Stimulated activated memory B cell treated with anti-CD40 and anti-IgM and Interleukin-4, amounts not matched to agents 10 μg/mL and 1 μg/mL and 100 μg/mL, for 72 hours (primary cell): ENCODE measurements around the gene WNT10A.

Source experiments
- ATAC-seq: fragments of 150-1000 bp; cut with Tn5 transposase; 2 replicates; pipeline ENCODE4 v1.10.0; 2021
- H3K27ac Mint-ChIP-seq: one replicate; pipeline ENCODE4 v1.8.0; 2022; ENCODE audit warnings: mild to moderate bottlenecking, mixed read lengths
- H3K27me3 Mint-ChIP-seq: one replicate; pipeline ENCODE4 v1.8.0; 2022; ENCODE audit warnings: mixed read lengths
- H3K36me3 Mint-ChIP-seq: one replicate; pipeline ENCODE4 v1.8.0; 2022; ENCODE audit warnings: mixed read lengths
- H3K4me1 Mint-ChIP-seq: one replicate; pipeline ENCODE4 v1.8.0; 2022; ENCODE audit warnings: mixed read lengths
- H3K4me3 Mint-ChIP-seq: one replicate; pipeline ENCODE4 v1.8.0; 2022; ENCODE audit warnings: mild to moderate bottlenecking, moderate library complexity, mixed read lengths
- H3K9me3 Mint-ChIP-seq: one replicate; pipeline ENCODE4 v1.8.0; 2022; ENCODE audit warnings: mixed read lengths

WNT10A gene

GRCh38 chr2:218892693-218893348 is 12.2 kb downstream of the WNT10A start:
- Mint-ChIP-seq H3K4me3 (peak overlapping the region; percentile 55), H3K27ac (peak overlapping the region; percentile 78), H3K9me3 (no peaks in the 10 kb centered on the region), H3K27me3 (no peaks in the 10 kb centered on the region), H3K36me3 (no peaks in the 10 kb centered on the region), H3K4me1 (peaks cover 53% of the 10 kb centered on the region)
- ATAC-seq = peak; percentile 82

DNA sequence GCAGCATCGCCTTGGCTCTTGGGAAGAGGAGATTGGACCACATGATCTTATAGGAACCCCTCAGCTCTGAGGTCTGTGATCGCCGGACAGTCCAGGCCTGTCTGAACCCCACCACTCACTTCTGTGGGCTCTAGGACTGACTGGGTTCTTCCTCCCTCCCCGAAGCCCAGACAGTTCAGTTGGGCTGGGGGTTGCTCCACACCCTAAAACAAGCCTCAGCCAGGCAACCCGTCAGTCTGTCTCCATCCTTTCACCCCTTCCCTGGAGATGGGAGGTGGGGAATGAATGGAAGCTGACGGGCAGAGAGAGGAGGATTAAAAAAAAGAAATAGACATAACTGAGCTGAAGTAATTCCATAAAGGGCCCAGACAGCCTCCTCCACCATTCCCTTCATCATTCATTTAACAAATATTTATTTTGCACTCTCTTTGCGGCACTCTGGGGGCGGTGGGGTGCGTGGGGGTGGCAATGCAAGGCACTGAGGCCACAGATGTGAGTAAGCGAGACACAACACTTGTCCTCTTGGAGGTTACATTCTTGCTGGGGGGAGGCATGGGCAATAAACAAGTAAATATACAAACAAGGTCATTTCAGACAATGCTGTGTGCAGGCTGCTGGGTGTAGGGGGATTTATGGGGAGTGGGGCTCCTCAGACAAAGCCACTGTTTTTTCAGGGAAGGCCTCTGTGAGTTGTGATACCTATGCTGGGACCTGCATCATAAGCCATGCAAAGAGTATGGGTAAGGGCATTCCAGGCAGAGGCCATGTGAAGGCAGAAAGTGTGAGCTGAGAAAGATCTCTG is 12.9 kb downstream of the WNT10A start:
- H3K4me3 Mint-ChIP-seq = peak overlapping the region; percentile 55
- no peaks in the 10 kb centered on the region for H3K36me3 Mint-ChIP-seq
- H3K9me3 Mint-ChIP-seq = no peaks in the 10 kb centered on the region
- no peak for ATAC-seq
- H3K4me1 Mint-ChIP-seq = peaks cover 61% of the 10 kb centered on the region
- peak overlapping the region; percentile 78 for H3K27ac Mint-ChIP-seq
- no peaks in the 10 kb centered on the region for H3K27me3 Mint-ChIP-seq

- H3K9me3 Mint-ChIP-seq = no peaks in the 10 kb centered on the region
- H3K27me3 Mint-ChIP-seq = no peaks in the 10 kb centered on the region
- H3K27ac Mint-ChIP-seq = peak overlapping the region; percentile 78
- H3K4me1 Mint-ChIP-seq = peaks cover 63% of the 10 kb centered on the region
- H3K4me3 Mint-ChIP-seq = peak overlapping the region; percentile 55
- ATAC-seq = no peak
- no peaks in the 10 kb centered on the region for H3K36me3 Mint-ChIP-seq
Observed at GRCh38 chr2:218894151-218894879, 13.7 kb downstream of the WNT10A start.

DNA sequence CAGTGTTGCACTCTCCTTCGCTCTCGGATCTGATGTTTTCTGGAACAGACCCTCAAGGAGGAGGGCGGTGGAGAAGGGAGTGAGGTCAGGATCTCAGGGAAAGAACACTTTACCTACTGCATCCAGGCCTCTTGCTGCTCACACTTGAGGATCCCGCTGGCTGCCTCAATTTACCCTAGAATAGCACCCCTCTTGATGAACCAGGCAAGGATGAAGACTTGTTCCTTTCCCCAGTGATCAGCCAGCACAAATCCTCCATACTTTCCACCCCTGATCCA is 14.2 kb downstream of the WNT10A start:
- H3K36me3 Mint-ChIP-seq = no peaks in the 10 kb centered on the region
- peaks cover 63% of the 10 kb centered on the region for H3K4me1 Mint-ChIP-seq
- no peaks in the 10 kb centered on the region for H3K9me3 Mint-ChIP-seq
- no peak for ATAC-seq
- no peaks in the 10 kb centered on the region for H3K27me3 Mint-ChIP-seq
- H3K27ac Mint-ChIP-seq = peak overlapping the region; percentile 62
- no peak overlapping the region for H3K4me3 Mint-ChIP-seq

DNA sequence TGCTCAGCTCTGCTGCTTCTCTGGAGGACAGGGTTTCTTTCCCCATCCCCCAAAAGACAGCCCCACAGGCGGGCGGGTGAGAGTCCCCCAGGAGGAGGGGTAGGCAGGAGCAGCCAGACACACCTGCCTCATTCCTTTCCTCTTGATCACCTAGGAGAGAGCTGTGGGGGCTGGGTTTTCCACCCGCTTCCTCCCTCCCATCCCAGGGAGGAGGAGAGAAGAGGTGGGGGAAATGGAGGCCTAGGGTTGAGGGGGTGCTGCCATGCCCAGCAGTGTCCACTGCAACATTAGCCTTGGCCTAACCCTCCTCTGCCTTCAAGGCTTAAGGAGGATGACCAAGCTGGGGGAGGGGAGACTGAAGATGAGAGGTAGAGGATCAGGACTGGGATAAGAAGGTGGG is 14.7 kb downstream of the WNT10A start:
- peaks cover 63% of the 10 kb centered on the region for H3K4me1 Mint-ChIP-seq
- no peak for ATAC-seq
- H3K36me3 Mint-ChIP-seq = no peaks in the 10 kb centered on the region
- peak overlapping the region; percentile 62 for H3K27ac Mint-ChIP-seq
- H3K27me3 Mint-ChIP-seq = peaks cover 3% of the 10 kb centered on the region
- no peaks in the 10 kb centered on the region for H3K9me3 Mint-ChIP-seq
- peak overlapping the region; percentile 30 for H3K4me3 Mint-ChIP-seq

- H3K27ac Mint-ChIP-seq = peak overlapping the region; percentile 62
- no peaks in the 10 kb centered on the region for H3K9me3 Mint-ChIP-seq
- H3K4me3 Mint-ChIP-seq = peak overlapping the region; percentile 46
- peaks cover 63% of the 10 kb centered on the region for H3K4me1 Mint-ChIP-seq
- peaks cover 9% of the 10 kb centered on the region for H3K27me3 Mint-ChIP-seq
- ATAC-seq = peak; percentile 9
- H3K36me3 Mint-ChIP-seq = no peaks in the 10 kb centered on the region
Observed at GRCh38 chr2:218895759-218896500, 15.3 kb downstream of the WNT10A start.

GRCh38 chr2:218896501-218897393 is 16.1 kb downstream of the WNT10A start:
- Mint-ChIP-seq H3K4me1 (peaks cover 58% of the 10 kb centered on the region), H3K9me3 (no peaks in the 10 kb centered on the region), H3K27me3 (peaks cover 17% of the 10 kb centered on the region), H3K36me3 (no peaks in the 10 kb centered on the region), H3K4me3 (peak overlapping the region; percentile 46), H3K27ac (peak overlapping the region; percentile 62)
- ATAC-seq = peak; percentile 84

DNA sequence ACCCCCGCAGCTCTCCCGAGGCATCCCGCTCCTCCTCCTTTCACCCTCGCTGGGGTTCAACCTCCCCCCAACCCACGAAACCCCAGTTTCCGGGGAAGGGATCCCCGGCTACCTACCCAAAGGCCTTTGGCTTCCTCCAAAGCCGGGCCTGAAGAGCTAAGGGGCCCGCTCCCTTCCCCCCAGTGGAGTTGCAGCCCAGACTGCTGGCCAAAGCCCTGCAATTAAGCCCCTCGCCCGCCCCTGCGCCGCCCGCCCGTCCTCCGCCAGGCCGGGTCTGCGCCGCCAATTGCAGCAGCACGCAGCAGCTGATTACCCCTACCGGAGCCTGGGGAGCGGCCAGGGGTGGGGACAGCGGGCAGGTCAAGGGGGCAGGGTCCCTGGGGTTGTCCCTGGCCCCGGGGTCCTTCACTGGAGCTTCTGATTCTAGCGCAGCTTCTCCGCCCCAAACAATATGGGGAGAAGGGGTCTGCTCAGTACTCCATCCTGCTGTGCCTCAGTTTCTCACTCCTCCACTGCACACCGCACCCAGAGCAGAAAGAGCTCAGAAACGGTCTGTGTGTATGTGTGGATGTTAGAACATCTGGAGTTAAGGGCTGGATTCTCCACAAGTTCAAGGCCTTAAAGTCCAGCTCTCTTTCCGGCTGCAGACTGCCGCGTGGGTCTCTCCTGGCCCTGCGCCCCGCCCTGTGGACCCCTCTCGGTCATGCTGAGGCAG is 16.9 kb downstream of the WNT10A start:
- peak overlapping the region; percentile 62 for H3K27ac Mint-ChIP-seq
- no peaks in the 10 kb centered on the region for H3K36me3 Mint-ChIP-seq
- ATAC-seq = no peak
- peaks cover 25% of the 10 kb centered on the region for H3K27me3 Mint-ChIP-seq
- no peaks in the 10 kb centered on the region for H3K9me3 Mint-ChIP-seq
- H3K4me1 Mint-ChIP-seq = peaks cover 50% of the 10 kb centered on the region
- H3K4me3 Mint-ChIP-seq = peak overlapping the region; percentile 72

DNA sequence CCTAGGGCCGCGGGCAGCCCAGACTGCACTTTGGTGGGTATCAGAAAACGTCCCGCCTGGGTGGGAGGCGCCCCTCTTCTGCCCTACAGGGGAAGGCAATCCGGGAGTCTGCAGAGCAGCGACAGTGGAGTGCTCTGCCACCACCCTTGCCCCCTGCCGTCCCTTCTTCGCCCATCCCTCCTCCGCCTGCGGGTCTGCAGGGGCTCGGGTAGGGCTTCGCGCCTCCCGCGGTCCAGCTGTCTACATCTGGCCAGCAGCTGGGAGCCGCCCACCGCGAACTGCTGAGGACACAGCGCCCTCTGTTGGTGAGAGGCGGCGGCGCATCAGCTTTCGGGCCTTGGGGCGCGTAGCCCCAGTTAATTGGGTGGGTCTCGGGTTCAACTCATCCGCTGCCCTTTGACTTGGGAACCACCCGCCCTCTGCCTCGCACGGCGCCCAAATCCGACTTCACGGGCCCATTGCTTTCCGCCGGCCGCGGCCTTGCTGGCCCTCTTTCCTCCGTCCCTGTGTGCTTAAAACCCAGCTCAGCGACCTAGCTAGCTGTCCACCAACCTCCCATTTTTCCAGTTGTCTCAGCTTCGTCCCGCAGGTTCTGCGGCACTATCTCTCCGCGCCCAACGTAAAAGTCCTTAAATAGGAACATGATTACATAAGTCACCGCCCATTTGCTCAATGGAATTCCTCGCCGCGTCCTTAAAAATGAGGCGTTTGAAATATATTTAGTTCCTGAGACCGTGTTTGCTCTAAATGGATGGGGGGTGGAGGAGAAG is 17.6 kb downstream of the WNT10A start:
- Mint-ChIP-seq H3K36me3 (no peaks in the 10 kb centered on the region), H3K4me1 (peaks cover 46% of the 10 kb centered on the region), H3K27me3 (peaks cover 28% of the 10 kb centered on the region), H3K9me3 (no peaks in the 10 kb centered on the region), H3K27ac (no peak overlapping the region), H3K4me3 (peak overlapping the region; percentile 72)
- ATAC-seq = peak; percentile 62

DNA sequence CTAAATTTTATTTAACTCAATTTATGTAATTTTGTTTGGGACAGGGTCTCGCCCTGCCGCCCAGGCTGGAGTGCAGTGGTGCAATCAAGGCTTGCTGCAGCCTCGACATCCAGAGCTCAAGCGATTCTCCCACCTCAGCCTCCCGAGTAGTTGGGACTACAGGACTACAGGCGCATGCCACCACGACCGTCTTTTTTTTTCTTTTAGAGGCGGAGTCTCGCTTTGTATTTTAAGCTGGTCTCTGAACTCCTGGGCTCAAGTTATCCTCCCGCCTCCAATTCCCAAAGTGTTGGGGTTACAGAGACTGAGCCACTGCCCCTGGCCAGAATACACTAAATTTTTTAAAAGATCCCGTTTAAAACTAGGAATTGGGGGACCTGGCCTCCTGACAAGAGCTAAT is 18.5 kb downstream of the WNT10A start:
- Mint-ChIP-seq H3K9me3 (no peaks in the 10 kb centered on the region), H3K4me1 (peaks cover 38% of the 10 kb centered on the region), H3K27me3 (peaks cover 28% of the 10 kb centered on the region), H3K27ac (no peak overlapping the region), H3K36me3 (no peaks in the 10 kb centered on the region), H3K4me3 (no peak overlapping the region)
- no peak for ATAC-seq

DNA sequence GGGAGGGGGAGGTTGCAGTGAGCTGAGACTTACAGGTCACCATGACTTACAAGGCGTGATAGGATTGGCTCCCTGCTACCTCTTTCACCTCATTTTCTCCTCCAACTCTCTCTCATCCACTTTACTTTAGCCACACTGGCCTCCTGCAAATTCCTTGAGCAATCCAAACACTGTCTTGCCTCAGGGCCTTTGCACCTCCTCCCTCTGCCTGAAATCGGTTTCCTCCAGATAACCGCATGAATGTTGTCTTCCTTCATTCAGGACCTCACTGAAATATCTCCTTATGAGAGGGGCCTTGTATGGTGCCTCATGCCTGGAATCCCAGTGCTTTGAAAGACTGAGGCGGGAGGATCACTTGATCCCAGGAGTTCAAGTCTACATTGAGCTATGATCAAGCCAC is 21.8 kb downstream of the WNT10A start:
- peaks cover 11% of the 10 kb centered on the region for H3K4me1 Mint-ChIP-seq
- H3K27me3 Mint-ChIP-seq = peaks cover 28% of the 10 kb centered on the region
- no peak overlapping the region for H3K4me3 Mint-ChIP-seq
- ATAC-seq = no peak
- no peaks in the 10 kb centered on the region for H3K9me3 Mint-ChIP-seq
- no peak overlapping the region for H3K27ac Mint-ChIP-seq
- H3K36me3 Mint-ChIP-seq = no peaks in the 10 kb centered on the region

- peaks cover 28% of the 10 kb centered on the region for H3K27me3 Mint-ChIP-seq
- H3K4me1 Mint-ChIP-seq = no peaks in the 10 kb centered on the region
- no peak overlapping the region for H3K4me3 Mint-ChIP-seq
- H3K9me3 Mint-ChIP-seq = no peaks in the 10 kb centered on the region
- H3K27ac Mint-ChIP-seq = no peak overlapping the region
- no peak for ATAC-seq
- H3K36me3 Mint-ChIP-seq = no peaks in the 10 kb centered on the region
Observed at GRCh38 chr2:218904176-218904575, 23.5 kb downstream of the WNT10A start.
